Measurements from ENCODE around the gene ZSWIM3.

DNA sequence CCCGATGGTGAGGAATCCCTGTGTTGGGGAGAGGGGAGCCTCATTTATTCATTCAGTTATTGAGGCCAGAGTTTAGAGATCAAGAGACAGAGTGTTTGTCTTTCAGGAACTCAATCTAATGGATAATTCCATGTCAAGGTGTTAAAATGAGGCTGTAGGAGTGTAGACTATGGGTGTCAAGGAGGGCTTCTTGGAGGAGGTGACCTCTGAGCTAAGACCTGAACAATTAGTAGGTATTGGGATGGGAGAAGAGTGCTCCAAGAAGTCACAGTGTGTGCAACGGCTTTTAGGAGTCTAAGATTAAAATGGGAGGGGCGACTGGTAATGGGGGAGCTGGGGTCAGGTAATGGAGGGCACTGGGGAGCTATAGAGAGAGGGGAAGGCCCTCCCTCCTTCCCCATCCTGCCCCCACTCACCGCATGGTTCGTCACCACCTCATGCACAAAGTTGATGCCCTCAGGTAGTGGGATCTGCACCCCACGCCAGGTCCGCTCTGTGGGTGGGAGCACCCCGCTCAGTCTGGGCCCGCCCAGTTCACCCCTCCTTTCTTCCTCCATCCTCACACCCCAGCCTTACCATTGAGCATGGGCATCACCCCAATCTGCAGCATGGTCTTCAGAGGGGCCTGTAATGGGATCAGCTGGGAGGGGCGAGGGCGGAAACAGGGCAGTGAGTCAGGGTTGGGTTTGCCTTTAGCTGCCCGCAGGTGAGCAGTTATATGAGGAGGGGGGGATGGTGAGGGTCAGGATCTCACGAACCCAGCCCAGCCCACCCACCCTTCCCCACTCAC lies 41.8 kb downstream of the ZSWIM3 start:
- TF ChIP-seq, protein P1, sequence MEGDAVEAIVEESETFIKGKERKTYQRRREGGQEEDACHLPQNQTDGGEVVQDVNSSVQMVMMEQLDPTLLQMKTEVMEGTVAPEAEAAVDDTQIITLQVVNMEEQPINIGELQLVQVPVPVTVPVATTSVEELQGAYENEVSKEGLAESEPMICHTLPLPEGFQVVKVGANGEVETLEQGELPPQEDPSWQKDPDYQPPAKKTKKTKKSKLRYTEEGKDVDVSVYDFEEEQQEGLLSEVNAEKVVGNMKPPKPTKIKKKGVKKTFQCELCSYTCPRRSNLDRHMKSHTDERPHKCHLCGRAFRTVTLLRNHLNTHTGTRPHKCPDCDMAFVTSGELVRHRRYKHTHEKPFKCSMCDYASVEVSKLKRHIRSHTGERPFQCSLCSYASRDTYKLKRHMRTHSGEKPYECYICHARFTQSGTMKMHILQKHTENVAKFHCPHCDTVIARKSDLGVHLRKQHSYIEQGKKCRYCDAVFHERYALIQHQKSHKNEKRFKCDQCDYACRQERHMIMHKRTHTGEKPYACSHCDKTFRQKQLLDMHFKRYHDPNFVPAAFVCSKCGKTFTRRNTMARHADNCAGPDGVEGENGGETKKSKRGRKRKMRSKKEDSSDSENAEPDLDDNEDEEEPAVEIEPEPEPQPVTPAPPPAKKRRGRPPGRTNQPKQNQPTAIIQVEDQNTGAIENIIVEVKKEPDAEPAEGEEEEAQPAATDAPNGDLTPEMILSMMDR (IDR thresholded peaks at IDR 0.05; ENCODE audit: control extremely low read depth in 1 of 3, insufficient read depth in 1 of 3, low read depth in 1 of 3, low read length in 3 of 3): no peak
- no peak for TF ChIP-seq CBX5 (IDR thresholded peaks at IDR 0.05; ENCODE audit: low read depth, low read length)
